M059J (cell line): Measurements from ENCODE around the gene ATRX. TPM values are rescaled to one million over a fixed set of nuclear protein-coding genes. Genes with fewer than 3 reads are reported as not detected.
"Not testable (repeated sequence)": the region's sequence is repeated elsewhere in the genome, so short reads cannot be mapped to it uniquely, and the experiment has no call there.

ENCODE experiments used
- DNase-seq: peaks from one replicate; pipeline ENCODE4 v3.0.0-alpha.2; 2012; ENCODE audit warnings: low read depth
- total RNA-seq: library from RNA; depleted of rRNA; stranded (reverse); fragments of >200 nt; shearing (Covaris generic); gene quantifications from 2 replicates; pipeline ENCODE4 v1.2.3, GENCODE V29; 2014

Gene ATRX
- total RNA-seq, 1 experiment from 2014 or later = 46.0 TPM

DNA sequence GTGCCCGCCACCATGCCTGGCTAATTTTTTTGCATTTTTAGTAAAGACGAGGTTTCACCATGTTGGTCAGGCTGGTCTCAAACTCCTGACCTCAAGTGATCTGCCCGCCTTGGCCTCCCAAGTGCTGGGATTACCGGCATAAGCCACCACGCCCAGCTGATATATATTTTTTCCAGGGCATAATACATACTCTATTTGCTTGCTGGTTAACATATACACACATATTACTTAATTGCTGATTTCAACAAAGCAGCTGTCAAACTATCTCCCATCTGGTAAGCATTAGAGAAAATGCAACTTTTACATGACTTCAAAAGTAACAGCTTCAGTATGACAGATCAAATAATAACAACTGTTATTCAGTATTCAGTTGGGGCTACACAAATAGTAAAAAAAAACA, 164.6 kb downstream of the ATRX start:
- not testable (repeated sequence) for DNase-seq

DNA sequence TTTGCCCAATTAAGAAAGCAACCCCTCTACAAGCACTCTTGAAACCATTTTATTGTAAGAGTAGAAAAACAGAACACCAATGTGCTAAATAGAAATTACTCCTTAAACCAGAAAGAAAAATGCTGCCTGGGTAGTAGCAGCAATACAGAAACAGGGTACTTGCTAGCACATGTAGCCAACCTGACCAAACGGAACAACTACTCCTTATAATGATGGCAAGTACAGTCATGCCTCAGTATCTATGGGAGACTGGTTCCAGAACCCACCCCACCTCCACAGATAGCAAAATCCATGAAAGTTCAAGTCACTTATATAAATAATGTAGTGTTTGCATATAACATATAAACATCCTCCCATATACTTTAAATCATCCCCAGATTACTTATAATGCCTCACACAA, 168.8 kb downstream of the ATRX start:
- DNase-seq = no peak

DNA sequence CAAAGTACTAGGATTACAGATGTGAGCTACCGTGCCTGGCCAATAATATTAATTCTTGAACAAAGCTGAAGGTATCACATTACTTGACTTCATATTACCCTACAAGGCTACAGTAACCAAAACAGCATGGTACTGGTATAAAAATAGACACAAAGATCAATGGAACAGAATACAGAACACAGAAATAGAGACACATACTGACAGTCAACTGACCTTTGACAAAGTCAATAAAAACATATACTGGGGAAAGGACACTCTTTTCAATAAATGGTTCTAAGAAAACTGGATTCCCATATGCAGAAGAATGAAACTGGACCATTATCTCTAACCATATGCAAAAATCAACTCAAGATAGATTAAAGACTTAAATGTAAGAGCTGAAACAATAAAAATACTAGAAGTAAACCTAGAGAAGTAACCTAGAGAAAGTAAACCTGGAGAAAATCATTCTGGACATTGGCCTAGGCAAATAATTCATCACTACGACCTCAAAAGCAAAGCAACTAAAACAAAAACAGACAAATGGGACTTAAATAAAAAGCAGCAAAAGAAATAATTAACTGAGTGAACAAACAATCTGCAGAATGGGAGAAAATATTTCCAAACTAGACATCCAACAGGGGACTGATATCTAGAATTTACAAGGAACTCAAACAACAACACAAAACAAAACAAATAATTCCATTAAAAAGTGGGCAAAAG, 182.2 kb downstream of the ATRX start:
- DNase-seq = no peak

DNA sequence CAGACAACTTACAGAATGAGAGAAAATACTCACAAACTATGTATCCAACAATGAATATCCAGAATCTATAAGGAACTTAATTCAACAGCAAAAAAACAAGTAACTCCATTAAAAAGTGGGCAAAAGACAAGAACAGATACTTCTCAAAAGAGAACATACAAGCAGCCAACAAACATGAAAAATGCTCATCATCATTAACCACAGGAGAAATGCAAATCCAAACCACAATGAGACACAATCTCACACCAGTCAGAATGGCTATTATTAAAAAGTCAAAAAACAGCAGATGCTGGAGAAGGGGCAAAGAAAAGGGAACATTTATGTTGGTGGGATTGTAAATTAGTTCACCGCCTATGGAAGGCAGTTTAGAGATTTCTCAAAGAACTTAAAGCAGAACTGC, 188.5 kb downstream of the ATRX start:
- DNase-seq = peak; percentile 6

DNA sequence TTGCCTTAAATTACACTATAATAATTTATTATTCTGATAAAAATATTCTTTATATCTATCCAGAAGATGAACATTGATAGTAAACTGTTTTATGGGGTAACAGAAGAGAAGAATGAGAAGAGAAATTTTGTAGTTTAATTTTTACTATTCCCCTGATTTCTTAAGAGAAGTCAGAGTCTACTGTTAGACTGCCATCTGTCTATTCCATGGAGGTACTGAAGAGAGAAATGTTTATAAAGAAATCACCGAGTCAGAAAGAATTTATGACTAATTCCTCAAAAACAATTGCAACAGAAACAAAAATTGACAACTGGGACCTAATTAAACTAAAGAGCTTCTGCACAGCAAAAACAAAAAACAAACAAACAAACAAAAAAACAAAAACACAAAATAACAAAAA, 188.9 kb downstream of the ATRX start:
- peak; percentile 63 for DNase-seq

DNA sequence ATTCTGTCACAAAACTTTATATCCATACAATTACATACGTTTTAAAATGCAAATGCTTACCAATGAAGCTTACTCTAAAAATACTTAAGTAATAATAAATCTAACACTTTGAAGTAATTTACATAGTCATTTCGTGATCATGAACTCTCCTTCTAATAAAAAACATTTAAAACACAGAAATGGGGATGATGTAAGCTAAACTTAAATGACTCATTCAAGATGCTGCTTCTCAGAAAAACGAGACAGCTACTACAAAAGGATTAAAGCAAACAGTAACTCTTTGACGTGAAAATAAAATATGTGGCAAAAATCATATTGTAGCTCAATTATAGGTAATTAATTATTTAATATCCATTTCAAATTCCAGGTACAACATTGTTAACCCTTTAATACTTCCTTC, 190.2 kb downstream of the ATRX start:
- no peak for DNase-seq

DNA sequence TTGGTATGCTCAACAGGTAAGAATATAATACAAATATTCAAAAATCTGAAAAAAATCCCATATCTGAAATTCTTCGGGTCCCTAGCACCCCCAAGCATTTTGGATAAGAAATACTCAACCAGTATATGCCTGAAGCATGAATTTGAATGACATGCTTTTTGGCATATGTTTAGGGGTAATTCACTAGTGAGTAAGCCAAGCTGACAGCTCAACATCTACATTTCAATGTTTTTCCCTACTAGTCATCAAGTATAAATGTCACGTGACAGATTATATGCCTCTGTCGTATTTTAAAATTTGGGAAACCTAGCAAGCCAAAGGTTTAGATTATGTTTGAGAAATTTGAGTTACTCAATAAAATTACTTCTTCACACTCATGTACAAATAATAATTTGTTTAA, 213.7 kb downstream of the ATRX start:
- DNase-seq = peak; percentile 31

DNA sequence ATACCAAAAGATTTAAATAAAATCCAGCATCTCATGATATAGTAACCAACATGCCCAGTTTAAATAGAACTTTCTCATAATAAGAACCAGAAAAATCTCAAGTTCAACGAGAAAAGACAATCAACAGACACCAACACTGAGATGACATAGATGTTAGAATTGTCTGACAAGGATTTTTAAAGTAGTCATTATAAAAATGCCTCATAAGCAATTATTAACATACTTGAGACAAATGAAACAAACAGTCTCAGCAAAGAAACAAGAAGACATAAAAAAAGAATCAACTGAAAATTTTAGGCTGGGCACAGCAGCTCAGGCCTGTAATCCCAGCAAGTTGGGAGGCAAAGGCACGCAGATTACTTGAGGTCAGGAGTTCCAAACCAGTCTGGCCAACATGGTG, 220.7 kb downstream of the ATRX start:
- no peak for DNase-seq

DNA sequence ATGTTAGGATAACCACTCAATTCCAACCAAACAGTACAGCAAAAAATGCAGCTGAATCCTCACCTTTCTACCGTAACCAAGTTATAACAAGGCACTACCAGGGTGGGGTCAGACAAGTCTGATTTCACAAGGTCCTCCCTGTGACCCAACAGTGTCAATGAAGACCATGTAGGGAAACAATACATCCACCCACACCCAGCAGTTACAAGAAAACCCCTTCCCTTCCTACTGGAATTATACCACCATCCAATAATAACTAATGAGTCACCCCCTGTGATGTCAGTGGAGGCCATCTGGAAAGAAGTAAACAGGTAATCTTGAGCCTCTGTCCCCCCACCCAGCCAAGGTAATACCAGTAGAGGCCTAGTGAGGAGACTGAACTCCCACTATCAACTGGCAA, 221.2 kb downstream of the ATRX start:
- peak; percentile 8 for DNase-seq

DNA sequence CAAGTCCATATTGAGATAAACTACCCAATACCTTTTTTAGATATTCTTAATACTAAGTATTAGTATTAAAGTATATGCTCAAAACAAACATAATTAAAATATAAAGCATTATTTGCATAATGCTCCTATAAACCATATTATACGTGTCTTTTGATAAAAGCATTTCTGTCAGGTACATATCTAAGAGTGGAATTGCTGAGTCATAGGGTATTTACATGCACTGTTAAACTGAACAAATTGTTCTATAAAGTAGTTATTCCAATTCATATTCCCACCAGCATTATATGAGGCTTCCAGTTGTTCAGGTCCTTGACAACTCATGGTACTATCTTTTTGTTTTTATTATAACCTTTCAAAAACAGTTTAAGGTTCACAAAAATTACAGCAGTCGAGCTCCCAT, 224.6 kb downstream of the ATRX start:
- DNase-seq = no peak

DNA sequence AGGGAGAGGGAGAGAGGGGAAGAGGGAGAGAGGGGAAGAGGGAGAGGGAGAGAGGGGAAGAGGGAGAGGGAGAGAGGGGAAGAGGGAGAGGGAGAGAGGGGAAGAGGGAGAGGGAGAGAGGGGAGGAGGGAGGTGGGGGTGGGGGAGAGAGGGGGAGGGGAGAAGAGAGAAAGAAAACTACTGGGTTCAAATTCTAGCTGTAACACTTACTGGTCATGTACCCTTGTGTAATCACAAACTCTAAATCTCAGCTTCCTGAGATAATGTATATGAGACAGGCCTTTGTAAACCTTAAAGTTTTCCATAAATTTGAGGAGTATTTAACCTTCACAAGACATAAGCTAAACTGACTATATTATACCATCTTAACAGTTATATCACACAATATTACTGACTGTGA, 229.7 kb downstream of the ATRX start:
- no peak for DNase-seq

DNA sequence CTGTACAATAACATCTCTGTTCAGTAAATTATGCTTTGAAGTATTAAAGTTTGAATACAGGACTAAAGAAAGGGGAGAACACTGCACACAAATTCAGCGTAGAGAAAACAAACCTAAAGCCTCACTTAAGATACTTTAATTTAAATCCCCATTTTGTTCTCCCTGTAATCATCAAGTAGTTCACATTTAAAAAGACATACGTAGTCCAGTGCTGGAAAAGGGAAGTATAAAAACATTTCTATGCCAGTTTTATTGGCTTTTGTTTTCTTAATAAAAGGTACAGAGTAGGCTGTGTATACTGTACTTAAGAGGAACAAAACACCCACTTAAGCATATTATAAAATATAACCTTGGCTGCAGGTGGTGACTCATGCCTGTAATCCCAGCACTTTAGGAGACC, 237.3 kb downstream of the ATRX start:
- no peak for DNase-seq

DNA sequence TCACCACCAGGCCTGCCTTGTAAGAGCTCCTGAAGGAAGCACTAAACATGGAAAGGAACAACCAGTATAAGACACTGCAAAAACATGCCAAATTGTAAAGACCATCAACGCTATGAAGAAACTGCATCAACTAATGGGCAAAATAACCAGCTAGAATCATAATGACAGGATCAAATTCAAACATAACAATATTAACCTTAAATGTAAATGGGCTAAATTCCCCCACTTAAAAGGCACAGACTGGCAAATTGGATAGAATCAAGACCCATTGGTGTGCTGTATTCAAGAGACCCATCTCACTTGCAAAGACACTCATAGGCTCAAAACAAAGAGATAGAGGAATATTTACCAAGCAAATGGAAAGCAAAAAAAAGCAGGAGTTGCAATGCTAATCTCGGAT, 246.2 kb downstream of the ATRX start:
- DNase-seq = not testable (repeated sequence)

DNA sequence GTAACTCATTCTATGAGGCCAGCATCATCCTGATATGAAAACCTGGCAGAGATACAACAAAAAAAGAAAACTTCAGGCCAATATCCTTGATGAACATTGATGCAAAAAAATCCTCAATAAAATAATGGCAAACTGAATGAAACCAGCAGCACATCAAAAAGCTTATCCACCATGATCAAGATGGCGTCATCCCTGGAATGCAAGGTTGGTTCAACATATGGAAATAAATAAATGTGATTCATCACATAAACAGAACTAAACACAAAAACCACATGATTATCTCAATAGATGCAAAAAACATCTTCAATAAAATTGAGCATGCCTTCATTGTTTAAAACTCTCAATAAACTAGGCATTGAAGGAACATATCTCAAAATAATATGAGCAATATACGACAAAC, 254.8 kb downstream of the ATRX start:
- DNase-seq = peak; percentile 5

DNA sequence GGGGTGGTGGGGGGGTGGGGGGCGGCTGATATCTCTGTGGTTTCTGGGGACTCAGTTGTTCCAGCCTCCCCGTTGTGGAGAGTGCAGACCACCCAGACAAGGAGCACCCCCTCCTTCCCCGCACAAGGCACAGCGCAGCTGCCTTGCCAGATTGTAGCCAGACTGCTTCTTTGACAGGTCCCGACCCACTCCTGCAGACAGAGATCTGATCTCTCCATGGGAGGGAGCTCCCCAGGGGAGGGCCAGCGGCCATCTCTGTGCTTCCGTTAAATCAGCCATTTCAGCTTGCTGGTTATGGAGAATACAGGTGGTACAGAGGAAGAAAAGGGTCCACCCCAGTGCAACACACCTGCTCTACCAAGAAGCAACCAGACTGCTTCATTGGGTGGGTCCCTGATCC, 258.0 kb downstream of the ATRX start:
- DNase-seq = no peak

DNA sequence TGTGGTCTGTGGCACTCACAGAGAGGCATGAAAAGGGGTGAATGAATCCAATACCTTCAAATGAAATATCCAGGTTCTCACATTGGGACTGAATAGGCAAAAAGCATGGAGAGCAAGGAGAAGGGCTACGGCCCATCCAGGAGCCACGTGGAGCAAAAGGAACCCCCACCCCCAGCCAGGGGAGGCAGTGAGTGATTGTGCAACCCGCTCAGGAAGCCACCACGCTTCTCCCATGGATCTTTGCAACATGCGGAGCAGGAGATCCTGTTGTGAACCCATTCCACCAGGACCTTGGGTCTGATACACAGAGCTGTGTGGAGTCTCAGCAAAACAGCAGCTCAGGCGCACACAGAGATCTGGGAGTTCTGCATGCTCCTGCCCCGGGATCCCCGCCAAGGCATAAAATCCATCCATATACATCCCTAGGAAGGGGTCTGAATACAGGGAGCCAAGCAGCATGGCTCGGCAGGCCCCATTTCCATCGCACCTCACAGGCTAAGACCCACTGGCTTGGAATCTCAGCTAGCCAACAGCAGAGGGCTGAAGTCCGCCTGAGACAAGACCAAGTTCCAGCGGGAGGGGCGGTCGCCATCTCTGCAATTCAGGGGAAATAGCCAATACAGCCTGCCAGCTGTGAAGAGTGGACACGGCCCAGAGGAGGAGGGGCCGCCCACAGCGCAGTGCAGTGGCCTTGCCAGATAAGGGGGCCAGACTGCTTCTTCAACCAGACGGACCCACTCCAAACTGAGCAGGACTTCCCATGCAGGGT, 258.6 kb downstream of the ATRX start:
- no peak for DNase-seq

DNA sequence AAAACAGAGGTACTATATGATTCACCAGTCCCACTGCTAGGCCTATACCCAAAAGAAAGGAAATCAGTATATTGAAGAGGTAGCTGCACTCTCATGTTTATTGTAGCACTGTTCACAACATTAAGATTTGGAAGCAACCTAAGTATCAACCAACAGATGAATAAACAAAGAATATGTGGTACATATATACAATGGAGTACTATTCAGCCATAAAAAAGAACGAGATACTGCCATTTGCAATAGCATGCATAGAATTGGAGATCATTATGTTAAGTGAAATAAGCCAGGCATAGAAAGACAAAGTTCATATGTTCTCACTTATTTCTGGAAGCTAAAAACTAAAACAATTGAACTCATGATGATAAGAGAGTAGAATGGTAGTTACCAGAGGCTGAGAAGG, 266.3 kb downstream of the ATRX start:
- no peak for DNase-seq

DNA sequence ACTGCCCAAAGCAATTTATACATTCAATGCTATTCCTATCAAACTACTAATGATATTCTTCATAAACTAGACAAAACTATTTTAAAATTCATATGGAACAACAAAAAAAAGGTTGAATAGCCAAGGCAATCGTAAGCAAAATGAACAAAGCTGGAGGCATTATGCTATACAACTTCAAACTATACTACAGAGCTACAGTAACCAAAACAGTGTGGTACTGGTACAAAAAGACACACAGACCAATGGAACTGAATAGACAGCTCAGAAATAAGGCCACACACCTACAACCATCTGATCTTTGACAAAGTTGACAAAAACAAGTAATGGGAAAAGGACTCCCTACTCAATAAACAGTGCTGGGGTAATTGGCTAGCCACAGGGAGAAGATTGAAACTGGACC, 271.8 kb downstream of the ATRX start:
- DNase-seq = no peak

DNA sequence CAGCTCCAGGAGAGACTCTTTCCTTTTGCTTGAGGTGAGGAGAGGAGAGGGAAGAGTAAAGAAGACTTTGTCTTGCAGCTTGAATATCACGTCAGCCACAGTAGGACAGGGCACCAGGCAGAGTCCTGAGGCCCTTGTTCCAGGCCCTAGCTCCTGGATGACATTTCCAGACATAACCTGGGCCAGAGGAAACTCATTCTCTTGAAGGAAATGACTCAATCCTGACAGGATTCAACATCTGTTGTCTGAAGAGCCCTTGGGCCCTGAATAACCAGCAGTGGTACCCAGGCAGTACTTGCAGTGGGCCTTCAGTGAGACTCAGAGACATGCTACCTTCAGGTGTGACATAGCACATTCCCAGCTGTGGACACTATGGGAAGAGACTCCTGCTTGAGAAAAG, 276.0 kb downstream of the ATRX start:
- DNase-seq = peak; percentile 23

DNA sequence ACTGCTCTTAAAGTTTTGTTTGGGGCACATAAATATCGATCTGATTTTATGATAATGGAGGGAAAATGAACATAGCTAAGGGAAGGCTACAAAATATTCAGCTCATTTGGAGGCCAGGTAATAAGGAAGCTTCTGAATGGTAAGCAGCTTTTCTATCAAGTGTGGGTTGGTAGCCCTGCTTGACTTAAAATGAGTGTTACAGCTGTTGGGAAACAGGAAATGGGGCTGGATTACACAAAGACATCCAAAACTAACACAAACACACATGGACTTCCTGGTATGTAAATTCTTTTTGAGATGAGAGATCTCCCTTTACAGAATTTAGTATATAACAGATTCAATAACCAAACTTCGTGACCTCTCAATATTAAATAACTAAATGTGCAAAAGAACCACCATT, 280.8 kb downstream of the ATRX start:
- DNase-seq = no peak

DNA sequence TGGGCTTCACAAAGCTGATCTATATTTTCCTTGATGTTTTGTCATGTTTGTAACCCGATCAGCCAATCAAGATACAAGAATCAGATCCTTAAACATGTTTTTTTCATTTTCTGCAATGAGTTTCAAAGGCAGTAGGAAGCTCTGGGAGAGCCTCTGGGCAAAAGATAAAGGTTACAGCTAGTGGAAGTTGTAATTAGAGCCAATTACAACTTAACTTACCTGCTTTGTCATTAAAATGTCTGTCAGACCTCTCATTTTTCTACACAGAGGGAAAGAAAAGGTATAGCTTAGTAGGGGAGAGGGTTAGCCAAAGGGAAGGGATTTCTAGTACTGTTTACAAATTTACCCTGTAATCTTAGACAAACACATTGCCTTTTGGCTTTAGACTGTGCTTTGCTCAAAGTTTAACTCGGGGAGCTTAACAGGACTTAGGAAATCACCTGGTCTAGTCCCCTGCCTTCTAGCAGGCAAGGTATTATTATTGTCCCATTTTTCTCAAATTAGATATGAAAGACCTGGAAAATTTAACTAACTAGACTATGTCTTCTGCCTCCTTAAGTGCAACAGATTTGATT, 283.0 kb downstream of the ATRX start:
- DNase-seq = no peak

DNA sequence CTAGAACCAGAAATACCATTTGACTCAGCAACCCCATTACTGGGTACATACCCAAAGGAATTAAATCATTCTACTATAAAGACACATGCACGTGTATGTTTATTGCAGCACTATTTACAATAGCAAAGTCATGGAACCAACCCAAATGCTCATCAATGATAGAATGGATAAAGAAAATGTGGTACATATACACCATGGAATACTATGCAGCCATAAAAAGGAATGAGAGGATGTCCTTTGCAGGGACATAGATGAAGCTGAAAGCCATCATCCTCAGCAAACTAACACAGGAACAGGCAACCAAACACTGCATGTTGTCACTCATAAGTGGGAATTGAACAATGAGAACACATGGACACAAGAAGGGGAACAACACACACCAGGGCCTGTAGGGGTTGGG, 285.9 kb downstream of the ATRX start:
- DNase-seq = not testable (repeated sequence)
